GM18873 (cell line): ENCODE results near the gene ZNF492.
"Not testable (repeated sequence)": the region's sequence is repeated elsewhere in the genome, so short reads cannot be mapped to it uniquely, and the experiment has no call there.

Experiments
- ATAC-seq: cut with Tn5 transposase; IDR thresholded peaks from one replicate; pipeline ENCODE4 v1.9.1; 2021; ENCODE audit warnings: mild to moderate bottlenecking, moderate library complexity, moderate number of reproducible peaks; ENCODE audit not compliant: unreplicated experiment, low FRiP score

The ZNF492 gene

DNA sequence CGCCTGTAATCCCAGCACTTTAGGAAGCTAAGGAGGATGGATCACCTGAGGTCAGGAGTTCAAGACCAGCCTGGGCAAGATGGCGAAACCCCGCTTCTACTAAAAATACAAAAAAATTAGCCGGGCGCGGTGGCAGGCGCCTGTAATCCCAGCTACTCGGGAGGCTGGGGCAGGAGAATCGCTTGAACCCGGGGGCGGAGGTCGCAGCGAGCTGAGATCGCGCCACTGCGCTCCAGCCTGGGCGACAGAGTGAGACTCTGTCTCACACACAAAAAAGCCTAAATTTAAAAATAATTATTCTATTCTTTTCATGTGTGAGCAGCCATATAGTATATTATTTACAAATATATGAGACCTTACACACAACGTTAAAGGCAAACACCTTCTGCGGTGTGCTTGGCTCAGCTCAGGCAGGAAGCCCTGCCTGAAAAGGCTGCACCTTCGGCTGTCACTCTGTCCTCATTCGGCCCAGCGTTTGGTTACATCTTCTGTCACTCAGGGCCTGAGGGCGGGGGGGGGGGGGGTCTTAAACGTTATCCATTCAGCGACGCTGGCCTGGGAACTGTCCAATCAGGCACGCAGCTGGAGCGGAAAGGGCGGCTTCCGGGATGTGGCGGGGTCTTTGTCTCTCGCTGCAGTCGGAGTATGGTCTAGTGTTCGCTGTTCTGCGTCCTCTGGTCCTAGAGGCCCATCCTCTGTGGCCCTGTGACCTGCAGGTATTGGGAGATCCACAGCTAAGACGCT lies at the start of gene ZNF492:
TSS of gene ZNF492 (plus strand) at position 619 of the 744 bp plus-strand sequence. CDS start 19,076 bp downstream, outside the sequence.
- ATAC-seq, result not testable (repeated sequence)

DNA sequence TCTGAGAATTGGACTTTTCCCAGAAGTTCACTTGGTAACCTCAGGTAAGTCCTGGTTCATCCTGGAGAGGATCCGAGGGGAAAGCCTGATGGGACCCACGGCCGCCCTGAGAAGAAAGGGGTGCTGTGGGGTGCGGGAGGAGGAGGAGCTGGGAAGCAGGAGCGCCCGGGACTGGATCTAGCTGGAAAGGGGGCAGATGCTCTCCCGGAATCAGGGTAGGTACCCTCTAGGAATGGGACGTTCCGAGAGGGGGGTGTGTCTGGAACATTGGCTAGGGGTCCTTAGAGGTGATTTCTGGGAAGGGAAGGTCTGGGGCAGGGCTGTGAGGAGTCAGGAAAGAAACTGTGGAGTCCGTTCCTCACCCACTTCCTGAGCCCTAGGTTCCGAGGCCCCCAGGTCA lies 38.7 kb upstream of the ZNF492 start:
- ATAC-seq, result no peak

DNA sequence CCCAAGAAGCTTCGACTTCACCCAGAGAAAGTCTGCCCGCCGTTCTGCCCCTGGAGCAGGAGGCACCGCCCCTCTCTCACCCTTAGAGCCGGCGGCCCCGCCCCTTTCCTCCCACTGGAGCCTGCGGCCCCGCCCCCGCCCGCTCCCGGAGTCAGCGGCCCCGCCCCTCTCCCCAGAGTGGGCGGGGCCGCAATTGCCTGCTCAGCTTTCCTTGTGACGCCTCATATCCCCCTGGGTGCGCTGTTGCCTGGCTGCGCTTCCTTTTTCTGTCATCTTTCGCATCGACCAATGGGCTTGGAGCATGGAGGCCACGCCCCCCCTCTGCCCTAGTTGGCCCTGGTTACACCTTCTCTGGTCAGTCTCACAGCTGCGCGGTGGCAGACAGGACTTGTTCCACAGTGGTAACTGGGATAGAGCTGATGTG lies 38.2 kb upstream of the ZNF492 start:
- no peak for ATAC-seq

DNA sequence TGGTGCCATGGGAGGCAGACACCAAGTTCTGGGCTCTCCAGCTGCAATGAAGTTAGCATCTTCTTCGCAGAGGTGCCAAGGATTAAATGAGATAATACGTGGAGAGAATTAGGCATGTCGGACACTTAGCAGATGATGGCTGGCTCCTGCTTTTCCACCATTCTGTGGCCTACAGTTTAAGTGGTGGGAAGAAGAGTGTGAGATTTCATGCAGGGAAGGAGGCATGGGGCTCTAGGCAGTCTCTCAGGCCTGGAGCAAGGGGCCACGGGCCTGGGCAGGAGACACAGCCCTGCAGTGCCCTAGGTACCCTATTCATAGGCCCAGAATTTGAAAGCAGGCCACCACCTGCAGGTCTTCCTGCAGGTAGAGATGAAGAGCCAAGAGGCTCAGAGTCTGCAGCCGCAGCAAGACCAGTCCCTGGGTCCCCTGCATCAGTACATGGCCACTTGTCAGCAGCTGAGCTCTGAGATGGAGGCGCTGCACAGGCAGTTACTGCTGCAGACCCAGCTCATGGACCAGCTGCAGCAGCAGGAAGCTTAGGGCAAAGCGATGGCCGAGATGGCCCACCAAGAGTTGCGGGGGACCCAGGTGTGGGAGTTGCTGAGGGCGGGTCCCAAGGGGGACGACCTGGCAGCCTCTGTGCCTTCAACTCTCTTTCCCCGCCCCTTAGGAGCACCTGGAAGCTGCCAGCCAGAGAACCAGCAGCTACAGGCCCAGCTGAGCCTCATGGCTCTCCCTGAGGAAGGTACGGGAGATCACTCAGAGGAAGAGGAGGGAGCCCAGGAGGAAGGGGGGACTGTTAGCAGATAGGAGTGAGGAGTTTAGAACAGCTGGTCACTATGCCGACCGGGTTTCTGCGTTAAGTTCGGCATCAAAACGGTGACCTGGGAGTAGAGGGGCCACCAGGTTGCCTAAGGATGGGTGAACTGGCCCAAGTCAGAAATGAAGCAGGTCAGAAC lies 33.2 kb upstream of the ZNF492 start:
- no peak for ATAC-seq

DNA sequence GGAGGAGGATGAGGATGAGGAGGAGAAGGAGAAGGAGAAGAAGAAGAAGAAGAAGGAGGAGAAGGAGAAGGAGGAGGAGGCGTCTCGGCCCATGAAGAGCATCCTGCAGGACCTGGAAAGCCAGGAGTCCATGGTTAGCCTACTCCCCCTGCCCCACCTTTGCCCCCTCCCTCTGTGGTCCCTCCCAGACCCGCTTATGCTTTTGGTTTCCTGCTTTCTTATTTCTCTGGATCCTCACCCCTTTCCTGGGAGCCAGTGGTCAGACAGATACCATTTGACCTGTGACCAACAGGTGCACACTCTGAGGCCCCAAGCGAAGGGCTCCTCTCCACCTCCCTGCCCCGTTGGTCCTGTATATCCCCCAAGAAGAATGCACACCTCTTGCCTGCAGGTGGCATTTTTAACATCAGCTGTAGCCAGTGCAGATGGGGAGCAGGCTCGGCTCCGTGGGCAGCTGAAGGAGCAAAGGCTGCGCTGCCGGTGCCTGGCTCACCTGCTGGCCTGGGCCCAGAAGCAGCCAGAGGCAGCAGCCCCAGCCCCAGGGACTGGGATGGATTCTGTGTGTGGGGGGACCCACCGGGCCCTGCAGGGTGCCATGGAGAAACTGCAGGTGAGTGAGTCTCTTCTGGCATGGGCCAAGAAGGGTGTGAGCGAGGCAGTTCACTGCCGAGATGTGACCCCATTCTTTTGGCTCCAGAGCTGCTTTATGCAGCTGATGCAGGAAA lies 32.1 kb upstream of the ZNF492 start:
- no peak for ATAC-seq

DNA sequence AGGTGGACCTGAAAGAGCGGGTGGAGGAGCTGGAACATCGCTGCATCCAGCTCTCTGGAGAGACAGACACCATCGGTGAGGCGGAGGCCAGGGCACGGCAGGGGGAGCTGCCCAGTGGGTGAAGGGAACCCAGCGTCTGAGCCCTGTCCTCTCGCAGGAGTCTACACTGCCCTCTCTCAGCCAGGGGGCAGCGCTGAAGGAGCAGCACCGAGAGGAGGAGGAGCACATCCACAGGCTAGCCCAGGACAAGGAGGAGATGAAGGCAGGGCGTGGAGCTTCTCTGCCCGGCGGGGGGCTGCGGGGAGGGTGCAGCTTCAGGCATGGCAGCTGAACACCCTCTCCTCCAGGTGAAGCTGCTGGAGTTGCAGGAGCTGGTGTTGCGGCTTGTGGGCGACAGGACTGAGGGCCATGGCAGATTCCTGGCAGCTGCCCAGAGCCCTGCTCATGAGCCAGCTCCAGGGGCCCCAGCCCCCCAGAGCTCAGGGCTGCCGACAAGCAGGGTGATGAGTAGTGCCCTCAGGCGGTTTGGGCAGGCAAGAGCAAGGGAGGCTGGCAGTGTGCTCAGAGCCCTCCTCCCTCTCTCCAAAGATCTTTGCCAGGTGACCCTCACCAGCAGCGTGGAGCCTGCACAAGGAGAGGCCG lies 31.4 kb upstream of the ZNF492 start:
- ATAC-seq, result no peak

DNA sequence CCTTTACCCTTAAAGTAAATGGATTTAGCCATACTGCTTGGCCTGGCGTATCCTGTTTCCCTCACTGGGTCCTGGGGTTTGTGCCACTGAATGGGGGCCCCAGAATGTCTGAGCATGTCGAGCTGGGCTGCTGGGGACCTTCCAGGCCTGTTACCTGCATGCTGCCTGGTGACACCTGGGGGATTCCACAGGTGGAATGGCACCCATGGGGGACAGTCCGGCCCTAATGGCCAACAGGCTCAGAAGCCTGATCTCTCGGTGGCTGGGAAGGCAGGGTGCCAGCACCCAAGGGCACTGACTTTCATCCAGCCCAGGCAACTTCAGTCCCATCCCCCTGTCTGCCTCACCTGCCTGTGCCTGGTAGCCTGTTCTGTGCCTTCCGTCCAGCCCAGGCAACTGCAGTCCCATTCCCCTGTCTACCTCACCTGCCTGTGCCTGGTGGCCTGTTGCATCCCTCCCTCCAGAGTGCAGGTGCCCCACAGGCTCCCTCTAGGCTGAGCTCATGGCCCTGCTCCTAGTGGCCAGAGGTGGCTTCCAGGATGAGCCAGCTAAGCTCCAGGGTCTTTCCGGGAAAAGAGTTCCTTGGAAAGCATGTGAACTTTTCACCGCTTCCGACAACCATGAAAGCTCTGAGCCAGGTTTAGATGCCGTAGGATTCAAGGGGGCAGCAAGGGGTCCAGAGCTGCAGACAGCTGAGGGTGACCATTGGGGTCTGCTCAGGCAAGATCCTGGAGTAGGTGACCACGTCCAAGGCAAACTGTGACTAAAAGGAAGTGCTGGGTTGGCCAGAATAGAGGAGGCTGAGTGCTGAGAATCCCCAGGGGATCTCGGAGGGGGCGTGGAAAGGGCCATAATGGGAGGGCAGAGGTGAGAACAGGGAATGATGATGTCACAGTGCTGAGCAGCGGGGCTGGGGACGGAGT lies 30.3 kb upstream of the ZNF492 start:
- no peak for ATAC-seq

DNA sequence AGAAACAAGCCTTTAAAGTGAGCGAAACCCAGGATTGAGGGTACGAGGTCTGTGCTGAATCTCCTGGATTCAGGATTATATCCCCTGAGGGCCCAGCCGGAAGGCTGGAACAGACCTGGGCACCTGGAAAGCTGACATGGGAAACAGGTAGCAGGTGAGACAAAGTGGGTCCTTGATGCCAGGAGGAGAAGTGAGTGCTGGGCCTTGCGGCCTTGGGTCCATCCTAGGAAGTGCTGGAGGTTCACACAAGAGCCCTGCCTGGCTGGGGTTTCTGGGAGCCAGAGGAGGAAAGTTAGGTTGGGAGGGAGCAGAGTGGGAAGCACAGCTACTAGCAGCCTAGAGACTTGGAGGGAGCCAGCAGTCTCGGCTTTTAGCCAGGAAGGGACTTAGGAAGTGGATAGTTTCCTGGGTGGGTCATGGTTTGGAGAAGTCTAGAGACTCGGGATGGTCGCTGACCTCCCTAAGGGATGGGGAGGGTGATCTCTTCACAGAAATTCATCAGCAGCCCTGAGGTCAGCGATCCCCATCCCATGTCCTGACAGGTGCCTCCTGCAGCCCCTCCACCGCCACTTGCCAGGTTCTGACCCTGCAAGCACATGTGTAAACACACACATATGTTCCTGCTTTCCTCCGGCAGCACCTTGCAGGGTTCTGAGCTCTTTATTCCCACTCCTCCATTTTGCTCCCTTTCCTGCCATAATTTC lies 29.4 kb upstream of the ZNF492 start:
- ATAC-seq, result no peak

DNA sequence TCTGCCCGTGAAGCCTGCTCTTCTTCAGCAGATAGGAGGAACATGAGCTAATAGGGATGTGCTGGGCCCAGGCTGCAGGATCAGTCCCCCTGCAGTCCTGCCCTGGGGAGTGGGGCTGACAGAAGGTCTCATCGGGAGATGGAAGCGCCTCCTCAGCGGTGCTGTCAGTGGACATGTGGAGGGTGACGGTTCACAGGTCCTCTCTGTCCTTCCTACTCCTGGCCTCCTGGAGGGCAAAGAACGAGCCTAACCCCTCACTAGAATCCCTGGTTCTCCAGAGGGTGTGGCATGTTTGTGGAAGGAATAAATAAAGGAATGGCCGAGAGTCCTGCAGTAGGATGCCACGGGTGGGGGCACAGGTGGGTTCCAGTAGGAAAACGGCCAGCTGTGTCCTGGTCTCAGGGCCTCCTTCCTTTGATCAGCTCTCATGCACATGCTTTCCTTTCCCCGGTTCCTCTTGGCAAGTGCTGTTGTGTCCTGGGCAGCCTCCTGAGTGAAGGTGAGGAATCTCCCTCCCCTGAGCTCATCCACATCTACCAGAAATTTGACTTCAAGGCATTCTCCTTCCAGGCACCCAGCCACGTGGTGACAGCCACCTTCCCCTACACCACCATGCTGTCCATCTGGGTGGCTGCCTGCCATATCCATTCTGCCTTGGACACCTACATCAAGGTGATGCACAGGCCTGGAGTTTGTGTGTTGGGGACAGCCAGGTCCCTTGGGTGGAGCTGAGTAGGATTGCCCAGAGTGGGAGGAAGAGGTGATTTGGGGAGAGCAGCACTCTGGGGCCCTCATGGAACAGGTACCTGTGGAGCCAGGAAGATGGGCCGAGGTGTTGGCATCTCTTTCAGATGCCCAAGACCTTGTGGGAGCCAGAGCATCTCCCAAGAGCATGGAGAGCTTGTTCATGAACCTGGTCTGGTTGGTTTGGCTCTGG lies 28.6 kb upstream of the ZNF492 start:
- no peak for ATAC-seq

DNA sequence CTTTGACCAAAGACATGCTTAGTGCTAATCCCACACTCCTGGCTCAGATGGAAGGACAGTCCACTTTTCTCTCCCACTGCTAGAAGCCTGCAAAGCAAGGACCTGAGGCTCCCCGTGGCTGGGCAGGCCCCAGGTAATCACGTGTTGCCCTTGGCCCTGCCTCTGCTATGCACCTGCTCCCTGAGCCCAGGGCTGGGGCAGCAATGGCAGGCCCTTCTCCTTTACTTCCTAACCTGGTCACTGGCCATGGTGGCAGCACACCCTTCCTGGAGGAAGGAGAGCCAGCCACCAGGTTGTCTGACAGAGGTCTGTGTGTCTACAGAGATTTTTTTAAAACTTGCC lies 27.9 kb upstream of the ZNF492 start:
- ATAC-seq, result no peak

DNA sequence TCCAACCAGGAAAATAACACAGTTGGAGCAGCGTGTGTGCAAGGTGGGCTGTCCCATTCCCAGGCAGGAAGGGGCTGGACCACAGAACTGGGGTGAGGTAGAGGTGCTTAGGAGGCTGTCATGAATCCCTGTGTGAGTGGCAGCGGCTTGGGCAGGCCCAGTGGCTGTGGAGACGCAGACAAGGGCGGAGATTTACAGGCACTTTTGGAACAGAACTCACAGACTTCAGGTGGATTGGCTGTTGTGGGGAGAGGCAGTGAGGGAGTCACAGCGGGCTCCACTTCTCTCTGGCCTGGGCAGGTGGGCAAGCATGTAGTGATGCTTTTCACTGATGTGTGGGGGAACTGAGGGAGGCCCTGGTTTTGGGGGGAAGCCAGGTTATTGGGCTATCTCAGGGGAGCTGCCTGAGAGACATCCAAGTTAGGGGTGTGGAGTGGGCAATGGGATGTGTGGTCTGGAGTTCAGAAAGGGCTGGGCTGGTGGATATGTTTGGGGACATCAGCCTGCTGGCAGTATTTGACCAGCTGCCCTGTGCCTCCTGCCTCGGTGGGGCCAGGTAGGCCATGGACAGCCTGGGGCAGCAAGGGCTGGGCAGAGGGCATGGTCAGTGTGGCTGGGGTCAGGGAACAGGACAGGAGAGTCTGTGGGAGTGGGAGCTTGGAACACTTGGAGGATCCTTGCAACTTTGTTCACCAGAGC lies 27.0 kb upstream of the ZNF492 start:
- ATAC-seq, result no peak

DNA sequence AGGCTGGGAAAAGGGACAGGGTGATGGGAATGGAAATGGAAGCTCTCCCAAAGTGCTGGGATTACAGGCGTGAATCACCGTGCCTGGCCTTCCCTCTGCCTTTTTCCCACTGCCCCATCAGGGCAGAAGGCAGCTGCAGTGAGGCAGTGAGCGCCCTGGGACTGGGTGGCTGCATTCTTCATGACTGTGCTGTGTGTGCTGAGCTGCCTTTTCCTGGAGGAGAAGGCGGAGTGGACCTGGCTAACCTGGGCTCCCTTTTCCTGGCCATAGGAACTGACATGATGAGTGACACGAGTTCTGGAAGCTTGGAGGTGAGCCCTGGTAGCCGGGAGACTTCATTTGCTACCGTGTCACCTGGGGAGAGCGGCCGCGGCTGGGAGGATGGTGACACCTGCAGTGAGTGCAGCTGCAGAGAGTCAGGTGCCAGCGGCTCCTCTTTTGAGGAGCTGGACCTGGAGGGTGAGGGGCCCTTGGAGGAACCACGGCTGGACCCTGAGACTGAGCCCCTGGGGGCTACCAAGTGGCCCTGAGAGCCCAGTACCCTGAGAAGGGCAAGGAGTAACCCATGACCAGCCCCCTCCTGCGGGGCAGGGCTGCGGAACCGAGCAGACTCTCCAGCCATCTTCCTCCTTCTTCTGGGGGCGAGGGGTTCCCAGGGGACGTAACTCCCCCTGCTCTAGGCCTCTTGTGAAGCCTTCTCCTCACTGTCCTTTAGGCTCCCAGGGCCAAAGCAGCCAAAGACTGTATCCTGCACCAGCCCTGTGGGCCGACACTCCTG lies 26.3 kb upstream of the ZNF492 start:
- ATAC-seq, result no peak

DNA sequence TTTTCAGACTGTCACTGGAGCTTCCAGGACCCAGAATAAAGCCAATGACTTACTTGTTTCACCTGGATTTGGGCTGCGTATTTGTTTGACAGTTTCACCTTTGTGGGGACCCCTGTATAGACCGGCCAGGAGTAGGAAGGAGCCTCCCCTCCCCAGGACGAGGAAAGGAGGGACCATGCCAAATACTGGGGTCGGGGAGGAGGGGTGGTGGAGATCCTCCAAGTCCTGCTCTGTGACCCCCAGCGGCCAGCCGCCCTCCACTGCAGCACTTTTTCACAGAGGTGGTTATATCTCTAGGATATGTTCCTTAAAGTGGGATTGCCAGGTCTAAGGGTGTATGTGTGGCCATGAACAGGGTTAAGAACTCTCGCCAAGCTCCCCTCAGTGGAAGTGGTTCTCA lies 25.7 kb upstream of the ZNF492 start:
- ATAC-seq, result no peak

DNA sequence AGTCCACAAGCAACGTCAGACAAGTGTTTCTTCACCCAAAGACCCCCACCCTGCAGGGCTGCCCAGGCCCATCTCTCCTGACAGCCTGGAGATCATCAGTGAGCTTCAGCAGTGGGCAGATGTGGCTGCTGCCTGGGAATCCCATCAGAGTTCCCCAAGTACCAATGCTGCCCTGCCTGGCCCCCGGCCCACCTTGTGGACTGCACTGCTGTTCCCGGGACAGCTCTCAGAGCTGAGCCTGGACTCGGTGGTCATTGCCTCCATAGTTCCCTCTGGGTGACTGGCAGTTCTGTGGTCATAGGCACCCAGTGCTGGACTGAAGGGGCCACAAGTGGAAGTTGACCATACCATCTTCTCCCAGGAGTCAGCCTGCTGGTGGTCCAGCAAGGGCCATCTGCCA lies 24.5 kb upstream of the ZNF492 start:
- ATAC-seq, result no peak

DNA sequence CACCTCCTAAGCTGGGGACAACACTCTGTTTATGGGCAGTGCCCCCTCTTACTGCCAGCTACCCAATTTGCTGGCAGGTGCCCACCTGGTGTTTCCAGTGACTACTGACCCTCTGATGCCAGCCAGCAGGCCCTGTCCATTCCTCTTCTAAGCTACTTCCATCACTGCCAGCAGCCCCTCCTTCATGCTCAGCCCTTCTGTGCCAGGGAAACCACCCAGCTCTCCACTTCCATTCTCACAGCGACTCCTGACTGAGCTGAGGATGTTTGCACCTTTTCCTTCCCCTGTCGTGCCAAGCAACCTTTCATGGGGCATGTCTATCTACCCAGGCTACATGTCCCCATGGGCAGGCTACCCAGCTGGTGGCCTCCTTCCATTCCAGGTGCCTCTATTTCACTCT lies 24.0 kb upstream of the ZNF492 start:
- no peak for ATAC-seq

DNA sequence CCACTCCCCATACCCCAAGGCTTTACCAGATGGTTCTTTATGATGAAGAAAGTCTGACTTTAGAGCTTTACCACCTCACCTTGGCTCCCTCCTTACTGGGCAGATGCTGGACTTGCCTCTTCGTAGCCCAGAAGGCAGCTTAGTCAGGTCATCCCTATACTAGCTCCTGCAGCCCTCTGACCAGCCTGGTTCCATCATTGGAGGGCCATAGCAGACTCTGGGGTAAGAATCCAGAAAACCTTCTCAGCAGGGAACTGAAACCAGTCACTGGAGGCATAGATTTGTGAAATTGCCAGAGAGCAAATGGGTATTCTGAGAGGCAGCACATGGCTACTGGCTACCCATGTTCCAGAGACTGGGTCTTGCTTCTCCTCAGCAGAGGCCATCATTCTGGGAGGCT lies 21.8 kb upstream of the ZNF492 start:
- no peak for ATAC-seq
